ENCODE data around the gene PKNOX2.

The PKNOX2 gene

GRCh38 chr11:125410091-125410490 is 245.5 kb downstream of the PKNOX2 start:
- DNase-seq (ENCODE audit: low spot score), result peak; percentile 63

- DNase-seq (ENCODE audit: low spot score), result no peak
Observed at GRCh38 chr11:125412177-125412496, 247.6 kb downstream of the PKNOX2 start.

GRCh38 chr11:125412509-125412908 is 248.0 kb downstream of the PKNOX2 start:
- DNase-seq (ENCODE audit: low spot score), result no peak

- DNase-seq (ENCODE audit: low spot score), result no peak
Observed at GRCh38 chr11:125413226-125413625, 248.7 kb downstream of the PKNOX2 start.

- DNase-seq (ENCODE audit: low spot score), result no peak
Observed at GRCh38 chr11:125414121-125414520, 249.6 kb downstream of the PKNOX2 start.

GRCh38 chr11:125416981-125417935 is 252.7 kb downstream of the PKNOX2 start:
- DNase-seq (ENCODE audit: low spot score), result no peak

GRCh38 chr11:125418396-125418795 is 253.8 kb downstream of the PKNOX2 start:
- DNase-seq (ENCODE audit: low spot score), result no peak

- no peak for DNase-seq (ENCODE audit: low spot score)
Observed at GRCh38 chr11:125422681-125423080, 258.1 kb downstream of the PKNOX2 start.

GRCh38 chr11:125423247-125423849 is 258.8 kb downstream of the PKNOX2 start:
- DNase-seq (ENCODE audit: low spot score), result peak; percentile 64

- DNase-seq (ENCODE audit: low spot score), result no peak
Observed at GRCh38 chr11:125425601-125426000, 261.1 kb downstream of the PKNOX2 start.

- no peak for DNase-seq (ENCODE audit: low spot score)
Observed at GRCh38 chr11:125426818-125427528, 262.4 kb downstream of the PKNOX2 start.

- DNase-seq (ENCODE audit: low spot score), result no peak
Observed at GRCh38 chr11:125428486-125429173, 264.1 kb downstream of the PKNOX2 start.

GRCh38 chr11:125429174-125429707 is 264.7 kb downstream of the PKNOX2 start:
- DNase-seq (ENCODE audit: low spot score), result peak; percentile 82

GRCh38 chr11:125429807-125430678 is 265.5 kb downstream of the PKNOX2 start:
- no peak for DNase-seq (ENCODE audit: low spot score)

- no peak for DNase-seq (ENCODE audit: low spot score)
Observed at GRCh38 chr11:125431009-125431408, 266.5 kb downstream of the PKNOX2 start.

- DNase-seq (ENCODE audit: low spot score), result no peak
Observed at GRCh38 chr11:125431481-125431880, 266.9 kb downstream of the PKNOX2 start.

GRCh38 chr11:125433454-125434121 is 269.0 kb downstream of the PKNOX2 start:
- DNase-seq (ENCODE audit: low spot score), result peak; percentile 77

- DNase-seq (ENCODE audit: low spot score), result no peak
Observed at GRCh38 chr11:125435461-125436238, 271.1 kb downstream of the PKNOX2 start.

- DNase-seq (ENCODE audit: low spot score), result peak; percentile 66
Observed at GRCh38 chr11:125441648-125442410, 277.3 kb downstream of the PKNOX2 start.

All from iPS-NIHi11 (cell line).